Stimulated activated CD8-positive, alpha-beta memory T cell treated with anti-CD3 and anti-CD28 coated beads, Interleukin-12 subunit alpha, Interleukin-12 subunit beta, amount 100 ng/mL, for 1 hour (primary cell): ENCODE results near the gene NSUN5.
A peak's percentile ranks its signal among the peaks of the same experiment; 100 is the strongest.
"Not testable (repeated sequence)": the region's sequence is repeated elsewhere in the genome, so short reads cannot be mapped to it uniquely, and the experiment has no call there.

Experiments
- DNase-seq: peaks from one replicate; pipeline ENCODE4 v3.0.0-alpha.2; 2020; ENCODE audit warnings: low read depth

Gene NSUN5

GRCh38 chr7:73308665-73309214, at the start of gene NSUN5:
Gene NSUN5, minus strand, starts transcription at chr7:73308826. Its CDS starts 36 bp downstream, at chr7:73308790.
- DNase-seq, result peak; percentile 84

GRCh38 chr7:73356159-73356558, 47.5 kb upstream of the NSUN5 start:
- no peak for DNase-seq

- no peak for DNase-seq
Measured at GRCh38 chr7:73354821-73355220, 46.2 kb upstream of the NSUN5 start.

- no peak for DNase-seq
Measured at GRCh38 chr7:73354196-73354595, 45.6 kb upstream of the NSUN5 start.

GRCh38 chr7:73353243-73353642, 44.6 kb upstream of the NSUN5 start:
- DNase-seq, result no peak

GRCh38 chr7:73352784-73353183, 44.2 kb upstream of the NSUN5 start:
- no peak for DNase-seq

- no peak for DNase-seq
Measured at GRCh38 chr7:73351447-73352167, 43.0 kb upstream of the NSUN5 start.

GRCh38 chr7:73350306-73351068, 41.9 kb upstream of the NSUN5 start:
- DNase-seq, result no peak

GRCh38 chr7:73349763-73350162, 41.1 kb upstream of the NSUN5 start:
- DNase-seq, result no peak

GRCh38 chr7:73345951-73346350, 37.3 kb upstream of the NSUN5 start:
- DNase-seq, result no peak

GRCh38 chr7:73345538-73345937, 36.9 kb upstream of the NSUN5 start:
- DNase-seq, result no peak

- no peak for DNase-seq
Measured at GRCh38 chr7:73343671-73344380, 35.2 kb upstream of the NSUN5 start.

GRCh38 chr7:73342645-73343044, 34.0 kb upstream of the NSUN5 start:
- DNase-seq, result no peak

- no peak for DNase-seq
Measured at GRCh38 chr7:73341877-73342276, 33.3 kb upstream of the NSUN5 start.

GRCh38 chr7:73340514-73340913, 31.9 kb upstream of the NSUN5 start:
- DNase-seq, result no peak

GRCh38 chr7:73338321-73338720, 29.7 kb upstream of the NSUN5 start:
- DNase-seq, result no peak

- DNase-seq, result no peak
Measured at GRCh38 chr7:73332447-73332846, 23.8 kb upstream of the NSUN5 start.

GRCh38 chr7:73330772-73331171, 22.1 kb upstream of the NSUN5 start:
- DNase-seq, result no peak

- DNase-seq, result no peak
Measured at GRCh38 chr7:73329861-73330581, 21.4 kb upstream of the NSUN5 start.

GRCh38 chr7:73328696-73329095, 20.1 kb upstream of the NSUN5 start:
- no peak for DNase-seq

- DNase-seq, result not testable (repeated sequence)
Measured at GRCh38 chr7:73327922-73328321, 19.3 kb upstream of the NSUN5 start, which contains the start of the genes FKBP6 and TRIM50. Gene FKBP6, plus strand, starts transcription at chr7:73328161. Its CDS starts 268 bp downstream, at chr7:73328429. Gene TRIM50, minus strand, starts transcription at chr7:73328082. Its CDS starts 3,295 bp downstream, at chr7:73324787.

- not testable (repeated sequence) for DNase-seq
Measured at GRCh38 chr7:73327449-73327848, 18.8 kb upstream of the NSUN5 start.
